Testis (tissue), 3 donors: ENCODE data around the gene SPATA25. TPM values are rescaled to one million over a fixed set of nuclear protein-coding genes. Genes with fewer than 3 reads are reported as not detected.
"Not testable (repeated sequence)": the region's sequence is repeated elsewhere in the genome, so short reads cannot be mapped to it uniquely, and the experiment has no call there.

Source experiments
- DNase-seq: peaks from one replicate; pipeline ENCODE4 v3.0.0-alpha.2; 2019
- H3K27ac ChIP-seq, 2 donors: fragments of 200-600 bp; sonication (generic); one replicate each; pipeline ENCODE4 v1.5.1; 2019
- H3K27me3 ChIP-seq: fragments of 200-600 bp; sonication (generic); one replicate; pipeline ENCODE4 v1.5.1; 2019
- H3K36me3 ChIP-seq: fragments of 200-600 bp; sonication (generic); one replicate; pipeline ENCODE4 v1.5.1; 2017; ENCODE audit warnings: low read depth; ENCODE audit errors: missing control alignments
- H3K4me1 ChIP-seq: fragments of 200-600 bp; sonication (generic); one replicate; pipeline ENCODE4 v1.5.1; 2019
- H3K4me3 ChIP-seq, 2 donors: fragments of 200-600 bp; sonication (generic); one replicate each; pipeline ENCODE4 v1.5.1; 2017 to 2019
- H3K9me3 ChIP-seq: fragments of 200-600 bp; sonication (generic); one replicate; pipeline ENCODE4 v1.5.1; 2017
- CTCF ChIP-seq, 3 experiments: fragments of 450-650 bp in 2 of 3; fragments of 200-600 bp in 1 of 3; sonication (generic) in 1 of 3; IDR thresholded peaks; one replicate each; pipeline ENCODE4 v1.5.1; 2016 to 2019; ENCODE audit warnings: antibody characterized with exemption in 3 of 3, mild to moderate bottlenecking in 2 of 3, moderate library complexity in 1 of 3
- POLR2A ChIP-seq: fragments of 450-650 bp; IDR thresholded peaks from one replicate; pipeline ENCODE4 v1.6.1; 2017; ENCODE audit warnings: antibody characterized with exemption, mild to moderate bottlenecking, moderate library complexity
- WGBS, 2 donors: methylation state at CpG; one replicate each; pipeline ENCODE4 v1.1.5; 2018; 5-methylcytosine and 5-hydroxymethylcytosine counted together
- intact Hi-C: fragments of 100-400 bp; cut with DNase I; formaldehyde crosslinking; loops from one replicate; pipeline ENCODE4 v1.15.1; 2023; ENCODE audit warnings: low total_unique reads
- polyA plus RNA-seq: library from polyadenylated mRNA; stranded (reverse); fragments of 350-450 nt; fragmentation: Illumina TruSeq; extraction: RNeasy Lipid Tissue Mini Kit (QIAGEN cat#74804); gene quantifications from one replicate; pipeline ENCODE4 v1.2.3, GENCODE V29; 2014; ENCODE audit warnings: low read depth, low replicate concordance; ENCODE audit not compliant: insufficient read depth
- total RNA-seq, 2 donors: library from RNA; depleted of rRNA; stranded (reverse); fragments of >200 nt; gene quantifications; one replicate each; pipeline ENCODE4 v1.2.3, GENCODE V29; 2016

Gene SPATA25
- total and polyA plus RNA-seq, 3 donors from 2014 or later: 14.9 to 59.4 (median 26.0) TPM

- intact Hi-C loops: no loop called here
- peak; percentile 84 for DNase-seq
Observed at GRCh38 chr20:45933266-45934045, 46.0 kb upstream of the SPATA25 start.

GRCh38 chr20:45931680-45932079 is 44.3 kb upstream of the SPATA25 start:
- H3K36me3 ChIP-seq, intact Hi-C loops, DNase-seq, H3K27ac ChIP-seq, H3K9me3 ChIP-seq, H3K27me3 ChIP-seq, H3K4me3 ChIP-seq: not testable (repeated sequence)
- H3K4me1 ChIP-seq: peaks cover 14% of the 10 kb centered on the region
- 71 to 74% methylated on average over 16 to 17 of the region's 17 CpGs for WGBS, 2 donors

More at GRCh38 chr20:45933266-45934045, 46.0 kb upstream of the SPATA25 start:
- Histone ChIP-seq H3K36me3 (no peaks in the 10 kb centered on the region), H3K9me3 (no peaks in the 10 kb centered on the region), H3K4me1 (peaks cover 14% of the 10 kb centered on the region), H3K27ac (peak overlapping the region; percentile 100), H3K4me3 (peak overlapping the region; percentile 96 to 99), H3K27me3 (no peaks in the 10 kb centered on the region)
- TF ChIP-seq POLR2A: no peak
- TF ChIP-seq CTCF (IDR thresholded peaks at IDR 0.05): no peak
- WGBS, 2 donors: 13 to 14% methylated on average over 20 to 22 of the region's 22 CpGs

- H3K36me3 ChIP-seq: no peaks in the 10 kb centered on the region
- intact Hi-C loops: no loop called here
- H3K4me3 ChIP-seq: no peak overlapping the region
- no peak for DNase-seq
- peak overlapping the region in 1 of 2 donors; percentile 13 for H3K27ac ChIP-seq
- H3K27me3 ChIP-seq: no peaks in the 10 kb centered on the region
- WGBS, 2 donors: 75 to 79% methylated on average over 14 of the region's 14 CpGs
- TF ChIP-seq POLR2A (no peak), CTCF (IDR thresholded peaks at IDR 0.05) (no peak)
- peaks cover 26% of the 10 kb centered on the region for H3K4me1 ChIP-seq
- no peaks in the 10 kb centered on the region for H3K9me3 ChIP-seq
Observed at GRCh38 chr20:45927071-45927878, 39.9 kb upstream of the SPATA25 start.

GRCh38 chr20:45926731-45927070 is 39.3 kb upstream of the SPATA25 start:
- Histone ChIP-seq H3K9me3 (no peaks in the 10 kb centered on the region), H3K27ac (peak overlapping the region in 1 of 2 donors; percentile 6), H3K4me3 (no peak overlapping the region), H3K27me3 (no peaks in the 10 kb centered on the region), H3K36me3 (no peaks in the 10 kb centered on the region), H3K4me1 (peaks cover 28% of the 10 kb centered on the region)
- TF ChIP-seq POLR2A: no peak
- no peak for TF ChIP-seq CTCF (IDR thresholded peaks at IDR 0.05)
- WGBS, 2 donors: 75 to 79% methylated on average over 2 of the region's 2 CpGs
- DNase-seq: no peak
- intact Hi-C loops: no loop called here

GRCh38 chr20:45925821-45926506 is 38.5 kb upstream of the SPATA25 start:
- Histone ChIP-seq H3K36me3 (no peaks in the 10 kb centered on the region), H3K27ac (peak overlapping the region in 1 of 2 donors; percentile 90), H3K4me3 (no peak overlapping the region), H3K4me1 (peaks cover 28% of the 10 kb centered on the region), H3K9me3 (no peaks in the 10 kb centered on the region), H3K27me3 (no peaks in the 10 kb centered on the region)
- DNase-seq: no peak
- intact Hi-C loops: no loop called here
- 72 to 78% methylated on average over 9 of the region's 9 CpGs for WGBS, 2 donors
- TF ChIP-seq POLR2A: no peak
- no peak for TF ChIP-seq CTCF (IDR thresholded peaks at IDR 0.05)
